Measurements from ENCODE around the gene FAM200C. TPM values are rescaled to one million over a fixed set of nuclear protein-coding genes. Genes with fewer than 3 reads are reported as not detected.

FAM200C gene
- total RNA-seq, 1 donor from 2014 or later: 1.4 TPM

- no peak overlapping the region for H3K27ac Mint-ChIP-seq
Observed at GRCh38 chr5:160356550-160357347, 43.1 kb downstream of the FAM200C start.

GRCh38 chr5:160354666-160355065 is 45.2 kb downstream of the FAM200C start:
- H3K36me3 Mint-ChIP-seq (ENCODE audit: low read depth): no peaks in the 10 kb centered on the region
- no peak overlapping the region for H3K4me3 Mint-ChIP-seq
- H3K4me1 Mint-ChIP-seq: no peaks in the 10 kb centered on the region
- H3K27me3 Mint-ChIP-seq: no peaks in the 10 kb centered on the region
- no peaks in the 10 kb centered on the region for H3K9me3 Mint-ChIP-seq
- intact Hi-C loops (cut with micrococcal nuclease): no loop called here
- no peak for DNase-seq
- no peak overlapping the region for H3K27ac Mint-ChIP-seq

More at GRCh38 chr5:160356550-160357347, 43.1 kb downstream of the FAM200C start:
- peaks cover 2% of the 10 kb centered on the region for H3K4me1 Mint-ChIP-seq
- no peak overlapping the region for H3K4me3 Mint-ChIP-seq
- no peaks in the 10 kb centered on the region for H3K9me3 Mint-ChIP-seq
- peaks cover 6% of the 10 kb centered on the region for H3K27me3 Mint-ChIP-seq
- intact Hi-C loops (cut with micrococcal nuclease): no loop called here
- H3K36me3 Mint-ChIP-seq (ENCODE audit: low read depth): no peaks in the 10 kb centered on the region
- DNase-seq: no peak

DNA sequence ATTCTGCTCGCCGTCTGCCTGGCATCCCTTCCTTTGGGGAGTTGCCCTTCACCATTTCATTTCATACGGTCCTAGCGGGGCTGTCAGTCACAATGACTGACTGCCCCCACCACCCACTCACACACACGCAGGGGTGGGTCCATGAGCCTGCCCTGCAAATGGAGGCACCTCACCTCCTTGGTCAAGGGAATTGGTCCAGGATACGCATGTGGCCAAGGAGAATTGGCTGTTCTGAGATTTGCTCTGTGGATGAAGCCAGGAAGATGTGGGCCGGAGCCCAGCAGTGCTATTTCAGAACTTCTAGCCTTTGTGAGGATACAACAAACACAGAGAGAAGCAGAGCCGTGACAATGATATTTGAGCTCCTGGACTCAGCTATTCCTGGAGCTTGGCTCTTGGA is 46.5 kb downstream of the FAM200C start:
- Mint-ChIP-seq H3K4me1 (no peaks in the 10 kb centered on the region), H3K36me3 (ENCODE audit: low read depth) (no peaks in the 10 kb centered on the region), H3K9me3 (no peaks in the 10 kb centered on the region), H3K4me3 (no peak overlapping the region), H3K27me3 (no peaks in the 10 kb centered on the region), H3K27ac (no peak overlapping the region)
- intact Hi-C loops (cut with micrococcal nuclease): no loop called here
- DNase-seq: no peak

GRCh38 chr5:160352308-160352707 is 47.5 kb downstream of the FAM200C start:
- Mint-ChIP-seq H3K9me3 (no peaks in the 10 kb centered on the region), H3K36me3 (ENCODE audit: low read depth) (no peaks in the 10 kb centered on the region), H3K4me1 (no peaks in the 10 kb centered on the region), H3K4me3 (no peak overlapping the region), H3K27me3 (no peaks in the 10 kb centered on the region), H3K27ac (no peak overlapping the region)
- intact Hi-C loops (cut with micrococcal nuclease): no loop called here
- no peak for DNase-seq

- H3K9me3 Mint-ChIP-seq: no peaks in the 10 kb centered on the region
- intact Hi-C loops (cut with micrococcal nuclease): no loop called here
Observed at GRCh38 chr5:160349935-160350303, 49.9 kb downstream of the FAM200C start.

GRCh38 chr5:160349249-160349934 is 50.5 kb downstream of the FAM200C start:
- intact Hi-C loops (cut with micrococcal nuclease): no loop called here
- Mint-ChIP-seq H3K4me1 (no peaks in the 10 kb centered on the region), H3K27ac (no peak overlapping the region), H3K36me3 (ENCODE audit: low read depth) (no peaks in the 10 kb centered on the region), H3K27me3 (no peaks in the 10 kb centered on the region), H3K4me3 (no peak overlapping the region), H3K9me3 (no peaks in the 10 kb centered on the region)
- DNase-seq: no peak

More at GRCh38 chr5:160349935-160350303, 49.9 kb downstream of the FAM200C start:
- no peaks in the 10 kb centered on the region for H3K4me1 Mint-ChIP-seq
- H3K36me3 Mint-ChIP-seq (ENCODE audit: low read depth): no peaks in the 10 kb centered on the region
- DNase-seq: no peak
- H3K4me3 Mint-ChIP-seq: no peak overlapping the region
- H3K27ac Mint-ChIP-seq: no peak overlapping the region
- no peaks in the 10 kb centered on the region for H3K27me3 Mint-ChIP-seq

DNA sequence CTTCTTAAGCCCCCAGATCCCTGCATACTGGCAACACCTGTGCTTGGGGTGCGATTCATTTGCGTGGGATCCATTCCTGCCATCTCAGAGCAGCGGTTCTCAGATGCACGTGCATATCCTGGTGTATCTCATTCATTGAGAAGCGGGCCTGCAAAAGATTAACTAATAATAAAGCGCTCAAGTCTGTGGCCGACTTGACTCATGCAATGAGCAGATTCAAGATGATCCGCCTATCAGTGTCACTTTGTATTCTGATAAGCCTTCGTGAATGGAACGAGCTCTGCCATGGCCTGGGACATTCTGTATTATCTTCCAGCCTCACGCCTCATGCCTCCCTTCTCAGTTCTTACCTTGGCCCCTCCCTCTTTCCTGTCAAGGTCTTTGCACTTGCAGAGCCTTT is 51.8 kb downstream of the FAM200C start:
- H3K4me1 Mint-ChIP-seq: no peaks in the 10 kb centered on the region
- no peak for DNase-seq
- H3K27me3 Mint-ChIP-seq: no peaks in the 10 kb centered on the region
- intact Hi-C loops (cut with micrococcal nuclease): no loop called here
- no peak overlapping the region for H3K4me3 Mint-ChIP-seq
- no peaks in the 10 kb centered on the region for H3K36me3 Mint-ChIP-seq (ENCODE audit: low read depth)
- H3K27ac Mint-ChIP-seq: no peak overlapping the region
- H3K9me3 Mint-ChIP-seq: no peaks in the 10 kb centered on the region

GRCh38 chr5:160347448-160347847 is 52.4 kb downstream of the FAM200C start:
- no peak for DNase-seq
- Mint-ChIP-seq H3K27me3 (no peaks in the 10 kb centered on the region), H3K27ac (no peak overlapping the region), H3K4me1 (no peaks in the 10 kb centered on the region), H3K9me3 (no peaks in the 10 kb centered on the region), H3K4me3 (no peak overlapping the region), H3K36me3 (ENCODE audit: low read depth) (no peaks in the 10 kb centered on the region)
- intact Hi-C loops (cut with micrococcal nuclease): no loop called here

Other genes with a start within 250 kb of the FAM200C start
- gene FABP6, start 170.5 kb downstream of the FAM200C start, total RNA-seq: not detected in 2 replicates
- not detected in 2 replicates for gene CCNJL, start 87.5 kb downstream of the FAM200C start, total RNA-seq
- gene C1QTNF2, start 29.4 kb downstream of the FAM200C start, total RNA-seq: not detected in 2 replicates
- gene SLU7, start 19.0 kb upstream of the FAM200C start, total RNA-seq: 38.4 and 39.8 TPM in 2 replicates
- 88.9 and 94.3 TPM in 2 replicates for gene PTTG1, start 21.8 kb upstream of the FAM200C start, total RNA-seq

Measured in activated CD4-positive, alpha-beta T cell treated with anti-CD3 and anti-CD28 coated beads, Interleukin-2, amount 10 ng/mL, durations not matched to agents 24 days and 14 days (primary cell).